Adrenal gland (tissue), 12 donors: ENCODE results near the gene AHRR. TPM values are rescaled to one million over a fixed set of nuclear protein-coding genes. Genes with fewer than 3 reads are reported as not detected.

Source experiments
- DNase-seq, 7 donors: peaks; one replicate each; pipeline ENCODE4 v3.0.0-alpha.2; 2019 to 2020
- H3K27ac ChIP-seq, 5 donors: fragments of 200-600 bp; sonication (generic) in 4 of 5; 1 replicate in 3 of 5; 2 replicates in 2 of 5; pipeline versions ENCODE4 v1.5.1 to v1.8.0; 2016 to 2020; ENCODE audit warnings: mild to moderate bottlenecking in 1 of 5
- H3K27me3 ChIP-seq: fragments of 200-600 bp; 2 replicates; pipeline ENCODE4 v1.8.0; 2021
- H3K36me3 ChIP-seq, 2 donors: fragments of 200-600 bp; replicated peaks in 1 of 2; 1 replicate in 1 of 2; 2 replicates in 1 of 2; pipeline versions ENCODE4 v1.5.1 to v1.8.0; 2018 to 2022
- H3K4me1 ChIP-seq, 2 donors: fragments of 200-600 bp; replicated peaks in 1 of 2; 1 replicate in 1 of 2; 2 replicates in 1 of 2; pipeline versions ENCODE4 v1.5.1 to v1.8.0; 2018 to 2021
- H3K4me3 ChIP-seq, 4 donors: fragments of 200-600 bp; sonication (generic) in 3 of 4; one replicate each; pipeline ENCODE4 v1.5.1; 2016 to 2018
- H3K9me3 ChIP-seq, 3 donors: fragments of 200-600 bp; sonication (generic) in 1 of 3; replicated peaks in 1 of 3; 1 replicate in 2 of 3; 2 replicates in 1 of 3; pipeline versions ENCODE4 v1.5.1 to v1.8.0; 2016 to 2021
- CTCF ChIP-seq, 6 experiments: fragments of 450-650 bp in 4 of 6; fragments of 200-600 bp in 2 of 6; sonication (generic) in 1 of 6; IDR thresholded peaks; 1 replicate in 5 of 6; 2 replicates in 1 of 6; pipeline versions ENCODE4 v1.5.1 to v1.8.0; 2016 to 2021; ENCODE audit warnings: antibody characterized with exemption in 6 of 6, mild to moderate bottlenecking in 2 of 6, moderate library complexity in 1 of 6
- POLR2A ChIP-seq, 2 donors: fragments of 450-650 bp; IDR thresholded peaks; one replicate each; pipeline ENCODE4 v1.6.1; 2017; ENCODE audit warnings: antibody characterized with exemption in 2 of 2, mild to moderate bottlenecking in 2 of 2, moderate library complexity in 1 of 2
- WGBS, 4 donors: extraction: QIAGEN DNeasy Blood & Tissue Kit in 2 of 4; methylation state at CpG; one replicate each; pipeline versions ENCODE4 v1.1.5 to v1.1.7; 2013 to 2017; 5-methylcytosine and 5-hydroxymethylcytosine counted together
- intact Hi-C, 2 donors: fragments of 100-400 bp; cut with DNase I; formaldehyde crosslinking; loops; one replicate each; pipeline versions ENCODE4 v1.14.1 to v1.15.0; 2022 to 2023
- polyA plus RNA-seq, 3 donors: library from polyadenylated mRNA; stranded (reverse); fragments of 200-250 nt in 2 of 3; fragments of 350-450 nt in 1 of 3; fragmentation: Illumina TruSeq in 1 of 3; extraction: RNeasy Lipid Tissue Mini Kit (QIAGEN cat#74804) in 1 of 3; gene quantifications; one replicate each; pipeline ENCODE4 v1.2.3, GENCODE V29; 2013 to 2014
- total RNA-seq, 9 donors: library from RNA; depleted of rRNA in 4 of 9; stranded (reverse); fragments of >200 nt in 4 of 9; fragments of 120-200 nt in 1 of 9; fragmentation: NEBNext Ultra II Directional in 1 of 9; extraction: Animal tissue kit (Norgen Biotek cat#: 25700) in 1 of 9; gene quantifications; one replicate each; pipeline versions ENCODE4 v1.1.0 to v1.2.4, GENCODE V29; 2013 to 2023
- donor health status: healthy with polysubstance abuse.
- donor health status: Bipolar disorder and iron deficiency.
- donor health status: DM: yes; HTN: yes; CAD: no.
- donor health status: DM: no; HTN: no; CAD: no.
- donor health status: DM: no; HTN: no; CAD: no.
- donor health status: DM: yes; HTN: yes; CAD: no.

Gene AHRR
- total and polyA plus RNA-seq, 12 donors, result 0.17 to 3.6 (median 0.99) TPM

DNA sequence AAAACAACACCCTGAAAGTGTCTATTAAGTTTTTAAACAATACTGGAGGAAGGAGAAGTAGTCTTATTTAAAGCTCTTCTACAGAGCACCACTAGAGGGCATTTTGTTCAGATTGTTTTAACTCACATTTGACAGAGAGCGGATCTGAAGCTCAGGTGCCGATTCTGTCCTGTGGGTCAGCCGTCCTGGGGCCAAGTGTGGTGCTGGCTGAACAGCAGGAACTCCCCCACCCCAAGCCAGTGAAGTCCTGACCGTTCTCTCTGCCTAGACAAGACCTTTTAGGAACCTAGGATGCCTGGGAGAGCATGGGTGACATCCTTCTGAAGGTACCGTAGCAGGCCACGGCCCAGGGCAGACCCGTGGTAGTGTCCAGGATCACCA lies 125.4 kb downstream of the AHRR start:
- WGBS, 4 donors, result 45 to 60% (median 51%) methylated on average over 4 to 7 of the region's 7 CpGs
- Histone ChIP-seq H3K9me3 (peaks cover 0 to 5% (median 5%) of the 10 kb centered on the region in 3 donors), H3K4me3 (no peak overlapping the region), H3K27ac (no peak overlapping the region), H3K4me1 (peaks cover 6 to 17% of the 10 kb centered on the region in 2 donors), H3K27me3 (no peaks in the 10 kb centered on the region), H3K36me3 (peaks cover 0 to 34% of the 10 kb centered on the region in 2 donors)
- intact Hi-C loops, result no loop called here
- TF ChIP-seq POLR2A (IDR thresholded peaks at IDR 0.05), result no peak
- TF ChIP-seq CTCF (IDR thresholded peaks at IDR 0.05), result peak; percentile 34 to 56 (median 36)
- peak in 2 of 7 donors; percentile 15 to 43 for DNase-seq

- Histone ChIP-seq H3K9me3 (peaks cover 0 to 11% (median 5%) of the 10 kb centered on the region in 3 donors), H3K4me1 (peaks cover under 1 to 10% of the 10 kb centered on the region in 2 donors), H3K27me3 (no peaks in the 10 kb centered on the region), H3K36me3 (peaks cover 0 to 34% of the 10 kb centered on the region in 2 donors), H3K4me3 (no peak overlapping the region), H3K27ac (peak overlapping the region in 1 of 5 donors; percentile 9)
- no peak for TF ChIP-seq CTCF (IDR thresholded peaks at IDR 0.05)
- TF ChIP-seq POLR2A (IDR thresholded peaks at IDR 0.05), result no peak
- intact Hi-C loops, result no loop called here
- DNase-seq, result peak in 1 of 7 donors; percentile 48
- WGBS, 4 donors, result 88 to 92% (median 91%) methylated on average over 17 to 21 of the region's 21 CpGs
Measured at GRCh38 chr5:447501-447900, 126.0 kb downstream of the AHRR start.

GRCh38 chr5:448061-448765 lies 126.7 kb downstream of the AHRR start:
- Histone ChIP-seq H3K36me3 (peaks cover 0 to 41% of the 10 kb centered on the region in 2 donors), H3K4me3 (no peak overlapping the region), H3K4me1 (peaks cover 0 to 10% of the 10 kb centered on the region in 2 donors), H3K27me3 (no peaks in the 10 kb centered on the region), H3K27ac (peak overlapping the region in 1 of 5 donors; percentile 9), H3K9me3 (peaks cover 0 to 11% (median 5%) of the 10 kb centered on the region in 3 donors)
- TF ChIP-seq POLR2A (IDR thresholded peaks at IDR 0.05) (no peak), CTCF (IDR thresholded peaks at IDR 0.05) (no peak)
- WGBS, 4 donors, result 74 to 85% (median 83%) methylated on average over 20 to 21 of the region's 21 CpGs
- DNase-seq, result peak; percentile 40 to 73 (median 60)
- intact Hi-C loops, result no loop called here

DNA sequence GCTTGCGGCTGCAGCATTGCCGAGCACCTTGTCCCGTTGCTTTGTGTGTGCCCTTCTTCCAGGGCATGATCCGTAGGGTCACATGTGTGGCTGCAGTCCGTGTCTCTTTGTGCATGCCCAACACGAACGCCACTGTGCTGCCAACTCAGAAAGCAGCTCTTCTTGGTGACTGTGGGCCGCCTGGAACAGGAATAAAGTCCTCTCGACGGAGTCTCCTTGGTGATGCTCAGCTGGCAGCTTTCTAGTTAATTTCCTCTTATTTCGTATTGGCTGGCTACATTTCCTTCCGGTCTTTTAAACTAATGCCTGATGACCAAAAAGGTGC lies 127.2 kb downstream of the AHRR start:
- H3K36me3 ChIP-seq, result peaks cover 0 to 46% of the 10 kb centered on the region in 2 donors
- no peaks in the 10 kb centered on the region for H3K27me3 ChIP-seq
- H3K4me3 ChIP-seq, result no peak overlapping the region
- intact Hi-C loops, result no loop called here
- peaks cover 0 to 10% of the 10 kb centered on the region in 2 donors for H3K4me1 ChIP-seq
- peaks cover 0 to 11% (median 5%) of the 10 kb centered on the region in 3 donors for H3K9me3 ChIP-seq
- no peak for DNase-seq
- 88 to 91% (median 89%) methylated on average over 12 of the region's 12 CpGs for WGBS, 4 donors
- no peak overlapping the region for H3K27ac ChIP-seq
- TF ChIP-seq CTCF (IDR thresholded peaks at IDR 0.05), result no peak
- no peak for TF ChIP-seq POLR2A (IDR thresholded peaks at IDR 0.05)
